Heart left ventricle (tissue), 13 donors: ENCODE results near the gene LOXHD1.

Experiments used
- POLR2A ChIP-seq, 2 donors: fragments of 450-650 bp; IDR thresholded peaks; one replicate each; pipeline ENCODE4 v1.6.1; 2017; ENCODE audit warnings: antibody characterized with exemption in 2 of 2, mild to moderate bottlenecking in 2 of 2, moderate library complexity in 2 of 2
- TF ChIP-seq, protein P1 (sequence below), 12 donors: fragments of 200-600 bp; sonication (generic) in 4 of 12; IDR thresholded peaks; one replicate each; pipeline versions ENCODE4 v1.5.0 to v1.8.0; 2018 to 2022; ENCODE audit warnings: antibody characterized with exemption in 12 of 12, mild to moderate bottlenecking in 5 of 12
- donor health status: ischemic (EF 13 %, LVEDD 7.1; RV severe dilation, severe dysfunction).
- donor health status: DM: no; HTN: yes; CAD: no.
- donor health status: DM: no; HTN: no; CAD: no.
- donor health status: ischemic (EF 25% LVEDD 6.9; RV normal size, moderate dysfunction).
- donor health status: ischemic (EF 25% LVEDD 5.7; RV mildly dilated, moderate dysfunction).
- donor health status: ischemic (EF 35%, LVEDD 5.7; RV mildly dilated, moderate dysfunction).
- donor health status: nonischemic (EF 11% LVEDD 7.7; RV severe dilation, severe dysfunction).
- donor health status: DM: yes; HTN: yes; CAD: no.
- donor health status: PGD.
- donor health status: ischemic (EF 29% LVEDD 5.4; RV normal size, mild dysfunction).
- donor health status: nonischemic (EF 23%, LVEDD 6.1; RV moderate dilation, normal function).

GRCh38 chr18:46625069-46625468 is 32.0 kb downstream of the LOXHD1 start:
- TF ChIP-seq, protein P1, sequence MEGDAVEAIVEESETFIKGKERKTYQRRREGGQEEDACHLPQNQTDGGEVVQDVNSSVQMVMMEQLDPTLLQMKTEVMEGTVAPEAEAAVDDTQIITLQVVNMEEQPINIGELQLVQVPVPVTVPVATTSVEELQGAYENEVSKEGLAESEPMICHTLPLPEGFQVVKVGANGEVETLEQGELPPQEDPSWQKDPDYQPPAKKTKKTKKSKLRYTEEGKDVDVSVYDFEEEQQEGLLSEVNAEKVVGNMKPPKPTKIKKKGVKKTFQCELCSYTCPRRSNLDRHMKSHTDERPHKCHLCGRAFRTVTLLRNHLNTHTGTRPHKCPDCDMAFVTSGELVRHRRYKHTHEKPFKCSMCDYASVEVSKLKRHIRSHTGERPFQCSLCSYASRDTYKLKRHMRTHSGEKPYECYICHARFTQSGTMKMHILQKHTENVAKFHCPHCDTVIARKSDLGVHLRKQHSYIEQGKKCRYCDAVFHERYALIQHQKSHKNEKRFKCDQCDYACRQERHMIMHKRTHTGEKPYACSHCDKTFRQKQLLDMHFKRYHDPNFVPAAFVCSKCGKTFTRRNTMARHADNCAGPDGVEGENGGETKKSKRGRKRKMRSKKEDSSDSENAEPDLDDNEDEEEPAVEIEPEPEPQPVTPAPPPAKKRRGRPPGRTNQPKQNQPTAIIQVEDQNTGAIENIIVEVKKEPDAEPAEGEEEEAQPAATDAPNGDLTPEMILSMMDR (IDR thresholded peaks at IDR 0.05) = no peak
- no peak for TF ChIP-seq POLR2A (IDR thresholded peaks at IDR 0.05)
